GM18517 (cell line): Measurements from ENCODE around the gene ZNF532.

Experiments
- ATAC-seq: cut with Tn5 transposase; IDR thresholded peaks from one replicate; pipeline ENCODE4 v1.9.1; 2021; ENCODE audit warnings: mild to moderate bottlenecking, moderate library complexity; ENCODE audit not compliant: unreplicated experiment

The ZNF532 gene

GRCh38 chr18:58870130-58870529, 5.5 kb downstream of the ZNF532 start:
- no peak for ATAC-seq

DNA sequence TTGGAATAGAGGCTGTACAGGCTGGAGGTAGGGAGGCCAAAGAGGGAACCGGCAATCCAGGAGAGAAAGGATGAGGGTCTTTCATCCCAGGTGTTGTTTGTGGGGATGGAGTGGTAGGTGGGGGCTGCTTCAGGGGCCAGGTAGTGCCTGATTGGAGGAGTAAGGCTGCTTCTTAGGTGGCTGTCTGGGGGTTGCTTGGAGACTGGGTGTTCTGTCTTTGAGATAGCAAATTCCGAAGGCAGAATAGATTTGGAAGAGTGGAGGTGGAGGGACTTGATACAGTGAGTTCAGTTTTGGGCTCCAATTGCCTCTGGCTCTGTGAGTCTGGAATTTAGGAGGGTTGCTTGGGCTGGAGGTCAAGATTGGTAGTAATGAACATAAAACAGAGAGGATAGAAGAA, 5.9 kb downstream of the ZNF532 start:
- ATAC-seq = no peak

GRCh38 chr18:58871514-58872420, 7.1 kb downstream of the ZNF532 start:
- no peak for ATAC-seq

DNA sequence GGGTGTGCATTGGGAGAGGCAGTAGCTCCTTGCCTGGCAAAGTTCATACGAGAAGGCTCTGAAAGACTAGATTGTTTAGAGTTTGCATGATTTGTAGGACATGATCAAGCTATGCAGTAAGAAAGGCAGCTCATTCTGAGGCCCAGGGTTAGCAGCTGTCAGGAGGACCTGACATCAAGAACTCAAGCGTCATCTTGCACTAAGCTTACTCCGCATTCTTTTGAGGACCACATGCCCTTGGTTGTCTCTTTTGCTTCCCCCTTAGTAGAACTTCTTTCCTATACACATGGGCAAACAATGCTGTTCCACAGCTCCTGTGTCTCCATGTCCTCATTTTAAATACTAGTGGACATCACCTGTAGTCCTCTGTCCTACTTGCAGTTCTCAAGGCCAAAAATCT, 14.0 kb downstream of the ZNF532 start:
- ATAC-seq = no peak

DNA sequence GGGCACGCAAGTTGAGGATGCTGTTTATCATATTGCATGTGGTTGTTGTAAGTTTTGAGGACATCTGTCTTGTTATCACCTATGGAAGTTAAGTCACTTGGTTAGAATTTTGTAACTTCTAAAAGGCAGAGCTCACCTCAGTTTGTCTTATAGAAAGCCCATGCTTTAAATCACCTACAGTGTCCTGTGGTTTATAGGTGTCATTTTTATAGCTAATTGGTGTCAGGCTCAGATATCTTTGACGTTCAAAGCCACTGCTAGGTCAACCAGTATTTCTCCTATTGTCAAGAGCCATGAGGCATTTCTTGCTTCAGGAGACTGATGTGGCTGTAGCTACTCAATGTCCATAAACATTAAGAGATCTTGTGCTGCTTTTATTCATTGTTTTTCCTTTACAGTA, 16.8 kb downstream of the ZNF532 start:
- ATAC-seq = no peak

DNA sequence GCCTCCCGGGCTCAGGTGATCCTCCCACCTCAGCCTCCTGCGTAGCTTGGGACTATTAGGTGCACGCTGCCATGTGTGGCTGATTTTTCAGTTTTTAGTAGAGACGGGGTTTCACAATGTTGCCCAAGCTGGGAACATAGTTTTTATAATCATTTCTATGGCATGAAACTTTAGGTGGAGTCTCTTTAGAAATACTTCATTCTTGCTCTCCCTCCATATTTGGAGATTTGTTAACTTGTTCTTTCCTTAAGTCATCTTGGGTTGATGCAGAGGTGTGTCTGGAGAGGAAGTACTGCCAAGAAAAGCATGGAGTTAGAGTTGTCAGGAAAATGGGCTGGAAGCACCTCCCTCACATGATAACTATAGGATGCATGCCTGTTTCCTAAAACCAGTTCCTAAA, 17.4 kb downstream of the ZNF532 start:
- ATAC-seq = no peak

GRCh38 chr18:58882686-58883085, 18.0 kb downstream of the ZNF532 start:
- ATAC-seq = no peak

DNA sequence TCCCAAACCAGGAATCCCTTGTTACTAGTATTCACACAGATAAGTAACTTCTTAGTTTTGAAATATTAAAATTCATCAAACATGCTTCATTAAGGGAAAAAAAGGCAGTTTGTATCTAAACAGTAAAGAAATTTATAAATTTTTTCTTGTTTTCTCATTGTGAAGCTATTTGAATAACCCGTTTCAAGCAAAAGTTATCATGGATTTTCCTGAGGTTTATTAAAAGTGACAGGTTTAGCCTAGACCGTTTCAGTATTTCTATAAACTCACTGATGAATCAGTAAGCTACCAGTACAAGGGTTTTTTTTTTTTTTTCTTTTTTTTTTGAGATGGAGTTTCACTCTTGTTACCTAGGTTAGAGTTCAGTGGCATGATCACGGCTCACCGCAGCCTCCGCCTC, 20.0 kb downstream of the ZNF532 start:
- no peak for ATAC-seq

DNA sequence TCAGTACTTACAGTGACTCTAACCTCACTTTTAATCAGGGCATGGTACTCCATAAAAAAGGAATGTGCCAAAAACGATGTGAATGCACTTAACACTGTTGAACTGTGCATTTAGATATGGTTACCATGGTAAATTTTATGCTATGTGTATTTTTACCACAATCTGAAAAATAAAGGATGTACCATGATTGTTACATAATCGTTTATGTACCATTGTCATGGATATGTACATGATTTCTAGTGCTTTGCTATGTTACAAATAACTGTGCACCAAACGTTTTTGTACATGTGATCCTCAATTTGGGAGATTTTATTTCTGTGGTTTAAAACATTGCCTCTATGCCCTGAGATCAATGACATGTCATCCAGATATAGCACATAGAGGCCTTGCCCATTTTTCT, 21.8 kb downstream of the ZNF532 start:
- ATAC-seq = no peak

GRCh38 chr18:58886864-58887612, 22.4 kb downstream of the ZNF532 start:
- ATAC-seq = peak; percentile 30

GRCh38 chr18:58887613-58887963, 22.9 kb downstream of the ZNF532 start:
- peak; percentile 84 for ATAC-seq

DNA sequence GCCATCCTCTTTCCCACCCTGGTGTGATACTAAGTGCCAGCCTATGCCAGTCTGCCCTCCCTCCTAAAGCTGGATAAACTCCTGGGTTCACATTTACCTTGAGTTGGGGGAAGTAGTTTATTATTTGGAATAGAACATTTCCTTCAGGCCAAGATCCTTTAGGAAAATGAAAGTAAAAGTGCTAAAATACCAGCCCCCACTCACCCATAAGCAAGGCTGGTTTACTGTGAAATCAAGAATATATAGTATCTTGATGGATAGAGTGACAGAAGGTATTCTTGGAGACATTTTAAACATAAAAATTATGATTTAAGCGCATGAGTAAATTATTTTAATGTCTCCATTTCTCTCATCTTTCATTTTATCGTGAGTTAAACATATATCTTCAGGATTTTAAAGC, 27.1 kb downstream of the ZNF532 start:
- ATAC-seq = no peak

DNA sequence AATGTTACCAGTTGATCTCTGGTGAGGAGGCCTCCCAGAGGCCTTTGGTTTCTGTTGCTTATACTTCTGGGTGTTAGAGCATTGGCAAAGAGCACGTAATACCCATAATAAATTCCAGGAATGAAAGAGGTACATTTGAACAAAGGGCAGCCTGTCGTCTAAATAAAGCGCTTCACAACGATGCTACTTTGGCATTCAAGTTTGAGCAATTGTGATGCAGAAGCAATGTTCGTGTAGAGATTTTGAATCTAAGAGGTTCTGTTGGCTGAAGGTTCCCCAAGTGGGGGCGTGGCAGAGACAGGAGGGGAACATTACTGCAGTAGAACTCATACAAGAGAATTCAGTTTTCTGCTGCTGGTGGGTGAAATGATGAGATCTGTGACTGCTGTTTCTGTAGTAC, 27.8 kb downstream of the ZNF532 start:
- no peak for ATAC-seq

DNA sequence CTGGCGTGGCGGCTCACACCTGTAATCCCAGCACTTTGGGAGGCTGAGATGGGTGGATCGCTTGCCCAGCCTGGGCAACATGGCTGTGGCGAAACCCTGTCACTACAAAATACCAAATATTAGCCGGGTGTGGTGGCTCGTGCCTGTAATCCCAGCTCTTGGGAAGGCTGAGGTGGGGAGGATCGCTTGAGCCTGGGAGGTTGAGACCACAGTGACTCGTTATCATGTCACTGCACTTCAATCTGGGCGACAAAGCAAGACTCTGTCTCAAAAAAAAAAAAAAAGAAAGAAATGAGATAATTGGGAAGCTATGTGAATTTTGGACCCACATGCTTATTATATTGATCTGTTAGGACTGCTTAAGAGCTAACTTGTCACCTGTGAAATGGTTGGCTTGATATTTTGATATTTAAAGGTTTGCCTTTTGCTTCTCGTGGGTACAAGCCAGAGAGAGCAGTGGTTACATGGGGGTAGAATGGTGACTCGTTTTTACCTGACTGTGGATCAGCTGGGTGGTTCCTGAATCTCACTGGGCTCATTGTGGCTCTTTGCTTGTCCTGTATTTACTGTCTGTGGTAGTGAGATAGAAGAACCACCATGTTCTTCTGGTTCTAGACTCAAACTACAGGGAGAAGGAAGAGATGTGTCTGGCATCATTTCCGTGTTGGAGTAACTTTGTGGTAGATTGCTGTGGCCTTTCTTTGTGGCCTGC, 28.9 kb downstream of the ZNF532 start:
- ATAC-seq = no peak

- ATAC-seq = no peak
These were observed 30.3 kb downstream of the ZNF532 start for GRCh38 chr18:58894930-58895329.

- ATAC-seq = no peak
These were observed 30.7 kb downstream of the ZNF532 start for GRCh38 chr18:58895385-58895784.

DNA sequence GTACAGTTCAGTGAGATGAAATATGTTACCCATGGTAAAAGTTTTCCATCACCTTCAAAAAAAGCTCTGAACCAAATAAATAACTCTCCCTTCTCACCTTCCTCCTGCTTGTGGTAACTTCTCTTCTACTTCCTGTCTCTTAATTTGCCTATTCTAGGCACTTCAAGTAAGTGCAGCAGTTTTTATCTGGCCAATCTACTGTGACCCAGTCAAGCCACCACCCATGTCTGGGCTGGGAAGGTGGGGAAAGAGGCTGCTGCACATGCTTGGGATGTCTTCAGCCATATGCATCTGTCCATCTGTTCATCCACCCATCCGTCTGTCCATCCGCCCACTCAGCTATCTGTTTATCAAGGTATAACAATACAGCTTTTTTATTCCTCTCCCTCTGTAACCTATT, 31.6 kb downstream of the ZNF532 start:
- ATAC-seq = peak; percentile 93

DNA sequence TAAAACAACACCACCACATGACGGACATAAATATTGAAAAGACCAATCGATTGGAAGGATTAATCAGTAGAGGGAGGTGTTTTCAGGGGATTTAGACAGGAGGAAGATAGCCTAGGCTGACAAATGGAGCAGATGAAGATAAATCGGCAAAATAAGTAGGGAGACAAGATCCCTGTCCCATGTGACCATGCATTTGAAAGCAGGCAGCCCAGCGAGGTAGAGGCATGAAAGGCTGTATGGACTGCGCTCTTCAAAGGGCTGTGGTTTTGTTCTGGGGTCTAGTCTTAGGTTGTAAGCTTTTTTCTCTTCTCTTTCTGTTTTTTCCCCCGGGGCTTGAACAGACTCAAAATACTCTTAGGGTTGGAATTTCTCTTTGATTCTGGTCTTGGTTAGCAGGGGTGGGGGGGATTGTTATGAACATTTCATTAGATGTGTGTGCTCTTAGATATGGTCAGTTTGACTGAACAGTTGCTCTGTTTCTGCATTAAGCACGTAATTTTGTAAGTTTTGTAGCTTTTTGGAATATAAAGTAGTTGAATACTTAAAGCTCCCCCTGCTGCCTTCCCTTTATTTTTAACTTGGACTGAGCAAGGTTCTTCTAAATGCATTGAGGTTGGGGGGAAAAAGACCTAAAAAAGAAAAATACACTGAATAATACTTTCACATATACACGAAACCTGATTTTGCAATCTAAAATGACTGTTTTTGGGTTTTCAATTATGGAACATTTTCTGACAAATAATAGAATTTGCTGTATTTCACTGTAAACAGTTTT, 32.2 kb downstream of the ZNF532 start:
- ATAC-seq = no peak

DNA sequence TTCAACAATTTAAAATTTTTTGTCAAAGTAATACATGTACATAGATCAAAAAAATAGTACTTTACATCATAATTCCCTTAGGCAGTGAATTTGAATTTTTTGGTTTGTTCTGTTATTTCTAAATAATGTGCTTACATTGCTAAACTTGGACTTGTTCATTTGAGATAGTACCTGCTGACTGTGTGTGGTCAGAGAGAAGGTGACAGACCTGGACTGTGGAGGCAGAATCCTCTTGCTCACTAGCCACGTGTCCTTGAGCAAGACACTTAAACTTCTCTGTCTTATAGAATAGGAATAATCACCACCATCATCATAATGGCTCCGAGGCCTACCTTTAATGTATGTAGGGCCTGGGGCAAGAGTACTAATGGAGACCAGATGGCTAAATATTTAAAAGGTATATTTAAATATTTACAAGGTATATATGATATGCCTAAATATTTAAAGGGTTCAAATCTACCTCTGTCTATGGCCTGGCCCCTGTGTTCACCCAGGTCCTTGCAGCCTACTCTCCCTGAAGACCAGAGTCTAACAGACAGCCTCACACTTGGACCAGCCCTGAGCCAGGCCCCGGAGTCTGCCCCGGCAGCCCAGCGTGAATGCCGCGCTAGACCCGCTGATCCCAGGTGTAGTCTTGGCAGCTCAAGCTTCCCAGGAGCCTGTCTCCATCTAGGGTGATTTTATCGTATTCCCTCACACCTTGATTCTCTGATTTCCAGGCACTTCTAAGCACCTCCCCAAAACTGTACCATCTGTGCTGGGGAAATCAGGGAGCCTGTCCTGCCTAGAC, 33.5 kb downstream of the ZNF532 start:
- ATAC-seq = no peak

- ATAC-seq = no peak
These were observed 35.5 kb downstream of the ZNF532 start for GRCh38 chr18:58900015-58900649.
